ENCODE data around the gene ANKS1B.

DNA sequence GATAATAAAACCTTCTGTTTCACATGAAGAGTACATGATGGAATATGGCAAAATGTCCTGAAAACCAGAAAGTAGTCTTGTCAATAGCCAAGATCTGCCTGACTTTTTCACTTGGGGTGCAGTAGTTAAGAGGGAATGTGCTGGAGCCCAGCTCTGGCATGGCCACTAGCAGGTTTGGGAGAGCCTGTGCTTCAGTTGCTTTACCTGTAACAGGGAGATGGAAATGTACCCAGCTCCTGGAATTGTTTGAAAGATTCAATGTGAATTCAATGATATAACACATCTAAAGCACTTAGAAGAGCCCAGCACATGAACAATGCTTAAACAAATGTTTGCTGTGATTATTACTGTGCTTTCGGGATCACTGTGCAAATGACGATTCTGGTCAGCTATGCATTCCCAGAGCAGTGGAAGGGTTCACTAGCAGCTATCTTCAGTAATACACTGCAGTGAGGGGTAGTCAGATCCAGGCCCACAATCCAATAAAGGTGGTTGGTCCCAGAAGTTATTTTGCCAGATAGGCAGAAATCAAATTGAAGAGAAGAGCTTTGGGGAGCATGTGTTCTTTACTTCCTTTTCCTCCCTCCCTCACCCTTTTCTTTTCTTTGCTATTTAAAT is 1114.7 kb downstream of the ANKS1B start:
- TF ChIP-seq POLR2A (IDR thresholded peaks at IDR 0.05), result no peak
- TF ChIP-seq, protein P1, sequence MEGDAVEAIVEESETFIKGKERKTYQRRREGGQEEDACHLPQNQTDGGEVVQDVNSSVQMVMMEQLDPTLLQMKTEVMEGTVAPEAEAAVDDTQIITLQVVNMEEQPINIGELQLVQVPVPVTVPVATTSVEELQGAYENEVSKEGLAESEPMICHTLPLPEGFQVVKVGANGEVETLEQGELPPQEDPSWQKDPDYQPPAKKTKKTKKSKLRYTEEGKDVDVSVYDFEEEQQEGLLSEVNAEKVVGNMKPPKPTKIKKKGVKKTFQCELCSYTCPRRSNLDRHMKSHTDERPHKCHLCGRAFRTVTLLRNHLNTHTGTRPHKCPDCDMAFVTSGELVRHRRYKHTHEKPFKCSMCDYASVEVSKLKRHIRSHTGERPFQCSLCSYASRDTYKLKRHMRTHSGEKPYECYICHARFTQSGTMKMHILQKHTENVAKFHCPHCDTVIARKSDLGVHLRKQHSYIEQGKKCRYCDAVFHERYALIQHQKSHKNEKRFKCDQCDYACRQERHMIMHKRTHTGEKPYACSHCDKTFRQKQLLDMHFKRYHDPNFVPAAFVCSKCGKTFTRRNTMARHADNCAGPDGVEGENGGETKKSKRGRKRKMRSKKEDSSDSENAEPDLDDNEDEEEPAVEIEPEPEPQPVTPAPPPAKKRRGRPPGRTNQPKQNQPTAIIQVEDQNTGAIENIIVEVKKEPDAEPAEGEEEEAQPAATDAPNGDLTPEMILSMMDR (IDR thresholded peaks at IDR 0.05), result no peak

Data from thyroid gland (tissue), 4 donors.